Left ventricle myocardium superior (tissue), 1 donor: ENCODE results near the gene EEFSEC. TPM values are rescaled to one million over a fixed set of nuclear protein-coding genes. Genes with fewer than 3 reads are reported as not detected.

Experiments
- ATAC-seq: fragments of 200-7000 bp; cut with Tn5 transposase; one replicate; pipeline ENCODE4 v1.9.1; 2020; ENCODE audit warnings: mild to moderate bottlenecking, moderate library complexity
- DNase-seq: peaks from one replicate; pipeline ENCODE4 v3.0.0-alpha.2; 2020
- intact Hi-C: fragments of 100-400 bp; cut with micrococcal nuclease; formaldehyde crosslinking; loops from one replicate; pipeline ENCODE4 v1.11.0; 2022
- total RNA-seq: library from RNA; stranded (reverse); fragmentation: NEBNext Ultra II Directional; extraction: Animal tissue kit (Norgen Biotek cat#: 25700); gene quantifications from one replicate; pipeline ENCODE4 v1.2.1, GENCODE V29; 2021
- donor health status: DM: no; HTN: yes; CAD: no; lungs with severe emphysema.

EEFSEC gene
- total RNA-seq, 1 donor from 2014 or later: 17.1 TPM

DNA sequence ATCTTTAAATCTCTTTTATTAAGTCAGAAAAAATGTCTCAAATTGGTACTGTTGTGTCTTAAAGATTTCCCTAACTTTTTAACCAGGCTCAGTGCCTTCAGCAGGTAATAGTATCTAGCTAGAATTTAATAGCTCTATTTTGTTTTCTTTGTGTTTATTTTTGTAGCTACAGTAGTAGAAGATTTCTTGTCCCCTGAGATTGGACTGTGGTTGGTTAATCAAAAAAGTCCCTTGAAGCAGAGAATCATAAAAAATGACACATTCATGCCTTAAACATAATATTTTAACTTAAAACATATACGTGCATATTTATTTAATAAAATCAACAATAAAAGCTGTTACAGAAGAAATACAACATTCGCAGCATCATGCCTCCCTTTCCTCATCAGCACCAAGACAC lies 102.8 kb downstream of the EEFSEC start:
- no peak for DNase-seq
- ATAC-seq: no peak
- intact Hi-C loops: no loop called here

DNA sequence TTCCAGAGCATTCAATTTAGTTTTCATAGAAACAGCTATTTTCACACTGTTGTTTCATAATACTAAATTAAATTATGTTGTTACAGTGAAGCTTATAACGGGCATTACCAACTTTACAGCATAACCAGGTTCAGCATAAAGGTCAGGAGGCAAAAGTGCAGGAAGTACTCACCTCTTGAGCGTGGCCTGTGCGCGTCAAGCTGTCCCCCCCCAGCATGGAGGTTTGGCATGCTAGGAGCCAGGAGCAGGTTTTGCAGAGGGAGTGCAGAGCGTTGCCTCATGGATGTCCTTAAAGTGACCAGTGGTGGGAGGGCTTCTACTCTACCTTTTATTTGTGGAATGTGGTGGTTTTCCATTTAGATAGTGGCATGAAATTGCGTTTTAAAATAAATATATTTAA lies 104.4 kb downstream of the EEFSEC start:
- ATAC-seq: no peak
- intact Hi-C loops: no loop called here
- no peak for DNase-seq

DNA sequence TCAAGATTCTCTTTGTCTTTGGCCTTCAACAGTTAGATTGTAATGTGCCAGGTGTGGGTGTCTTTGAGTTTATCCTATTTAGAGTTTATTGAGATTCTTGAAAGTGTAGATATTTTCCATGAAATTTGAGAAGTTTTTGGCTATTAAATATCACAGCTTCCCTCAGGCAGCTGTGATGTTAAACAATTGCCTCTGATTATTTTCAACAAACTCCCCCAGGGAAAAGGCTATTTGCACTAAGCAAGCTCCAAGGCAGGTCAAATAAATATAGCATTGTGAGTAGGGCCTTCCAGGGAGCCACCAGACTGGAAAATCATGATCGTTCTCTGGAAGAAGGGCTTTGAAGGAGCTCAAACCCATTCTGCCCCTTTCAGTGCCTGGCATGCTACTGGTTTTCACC lies 107.0 kb downstream of the EEFSEC start:
- DNase-seq: no peak
- intact Hi-C loops: no loop called here
- no peak for ATAC-seq

DNA sequence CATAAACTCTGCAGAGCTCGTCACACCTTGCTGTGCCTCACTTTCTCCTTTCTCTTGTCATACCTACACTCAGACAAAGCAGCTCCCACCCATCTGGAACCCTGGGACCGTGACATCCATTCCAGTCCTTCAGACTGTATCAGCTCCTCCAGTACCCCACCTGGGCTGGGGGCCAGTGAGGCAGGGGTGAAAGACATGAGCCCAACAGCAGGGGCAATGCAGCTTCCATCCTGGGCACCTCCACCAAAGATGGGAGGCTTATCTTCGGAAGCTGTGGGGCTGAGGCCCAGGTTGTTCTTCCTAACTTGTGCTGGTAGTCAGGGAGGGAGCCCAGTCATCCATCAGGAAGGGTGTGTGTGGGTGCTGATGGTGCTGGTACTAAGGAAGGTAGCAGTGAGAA lies 109.2 kb downstream of the EEFSEC start:
- ATAC-seq: no peak
- no peak for DNase-seq
- intact Hi-C loops: no loop called here

DNA sequence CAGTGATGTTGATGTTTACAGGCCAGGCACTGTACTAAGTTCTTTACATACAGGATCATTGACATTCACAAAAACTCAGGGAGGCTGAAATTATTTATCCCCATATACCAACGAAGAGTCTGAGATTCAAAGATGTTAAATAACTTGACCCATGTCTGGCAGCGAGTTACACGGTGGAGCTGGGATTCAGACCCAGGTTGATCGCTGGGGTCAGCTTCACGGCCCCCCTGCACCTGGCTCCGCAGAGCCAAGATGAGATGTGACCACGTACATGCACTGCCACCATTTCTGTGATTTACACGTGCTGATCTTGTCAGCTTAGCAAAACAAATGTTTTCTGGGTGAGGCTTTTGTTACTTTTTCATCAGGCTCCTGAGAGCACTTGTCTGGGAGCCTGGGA lies 109.8 kb downstream of the EEFSEC start:
- intact Hi-C loops: no loop called here
- ATAC-seq: no peak
- no peak for DNase-seq

DNA sequence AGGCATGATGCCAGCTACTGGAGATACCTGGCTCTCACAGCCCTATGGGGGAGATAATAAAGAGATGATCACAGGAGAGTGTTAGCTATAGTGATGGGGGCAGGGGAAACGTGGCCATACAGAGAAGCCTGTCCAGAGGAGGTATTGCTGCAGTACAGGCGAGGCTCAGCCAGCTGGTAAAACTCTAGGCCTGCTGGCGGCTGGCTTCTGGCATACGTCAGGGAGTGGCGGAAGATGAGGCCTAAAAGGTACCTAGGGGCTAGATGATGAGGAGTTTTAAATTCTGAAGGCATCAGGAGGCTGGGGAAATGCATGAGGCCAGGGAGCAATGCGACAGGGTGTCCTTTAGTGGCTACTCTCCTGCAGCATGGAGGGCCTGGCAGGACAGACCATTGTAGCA lies 110.7 kb downstream of the EEFSEC start:
- intact Hi-C loops: no loop called here
- DNase-seq: no peak
- no peak for ATAC-seq

DNA sequence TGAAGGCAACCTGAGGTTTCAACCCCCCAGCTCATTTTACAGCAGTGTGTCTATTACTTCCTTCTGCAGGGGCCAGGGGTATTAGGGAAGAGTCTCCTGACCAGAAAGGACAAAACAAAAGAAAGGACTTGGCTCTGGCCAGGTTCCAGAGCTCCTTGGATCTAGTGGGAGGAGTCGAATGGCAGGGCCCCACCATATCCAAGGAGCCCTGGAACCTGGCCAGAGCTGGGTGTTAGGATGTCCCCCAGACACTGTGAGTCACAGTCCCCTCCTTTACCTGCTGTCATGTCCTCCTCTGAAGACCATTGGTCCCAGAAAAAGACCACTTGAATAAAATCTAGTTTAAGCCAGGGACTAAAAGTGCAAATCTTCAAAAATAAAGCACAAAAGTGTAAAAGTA lies 113.2 kb downstream of the EEFSEC start:
- intact Hi-C loops: no loop called here
- DNase-seq (peak; percentile 45), ATAC-seq (peak; percentile 47)

DNA sequence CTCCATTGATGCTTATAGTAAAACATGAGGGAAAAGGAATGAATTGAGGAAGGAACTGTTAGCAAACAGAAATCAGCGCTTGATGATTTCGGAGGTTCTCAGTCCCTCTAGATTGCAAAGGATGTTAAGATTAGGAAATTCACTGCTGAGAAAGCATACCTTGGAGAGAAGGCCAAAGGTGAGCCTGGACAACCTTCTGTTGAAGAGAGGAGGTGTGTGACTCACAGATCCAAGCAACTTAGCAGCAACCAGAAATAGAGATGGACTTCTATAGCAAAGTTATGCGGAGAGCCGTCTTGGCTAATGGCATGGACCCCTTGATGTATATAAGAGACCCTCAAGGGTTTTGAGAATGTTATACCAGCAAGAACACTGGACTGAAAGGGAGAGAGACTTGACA lies 114.3 kb downstream of the EEFSEC start:
- intact Hi-C loops: no loop called here
- no peak for DNase-seq
- no peak for ATAC-seq

DNA sequence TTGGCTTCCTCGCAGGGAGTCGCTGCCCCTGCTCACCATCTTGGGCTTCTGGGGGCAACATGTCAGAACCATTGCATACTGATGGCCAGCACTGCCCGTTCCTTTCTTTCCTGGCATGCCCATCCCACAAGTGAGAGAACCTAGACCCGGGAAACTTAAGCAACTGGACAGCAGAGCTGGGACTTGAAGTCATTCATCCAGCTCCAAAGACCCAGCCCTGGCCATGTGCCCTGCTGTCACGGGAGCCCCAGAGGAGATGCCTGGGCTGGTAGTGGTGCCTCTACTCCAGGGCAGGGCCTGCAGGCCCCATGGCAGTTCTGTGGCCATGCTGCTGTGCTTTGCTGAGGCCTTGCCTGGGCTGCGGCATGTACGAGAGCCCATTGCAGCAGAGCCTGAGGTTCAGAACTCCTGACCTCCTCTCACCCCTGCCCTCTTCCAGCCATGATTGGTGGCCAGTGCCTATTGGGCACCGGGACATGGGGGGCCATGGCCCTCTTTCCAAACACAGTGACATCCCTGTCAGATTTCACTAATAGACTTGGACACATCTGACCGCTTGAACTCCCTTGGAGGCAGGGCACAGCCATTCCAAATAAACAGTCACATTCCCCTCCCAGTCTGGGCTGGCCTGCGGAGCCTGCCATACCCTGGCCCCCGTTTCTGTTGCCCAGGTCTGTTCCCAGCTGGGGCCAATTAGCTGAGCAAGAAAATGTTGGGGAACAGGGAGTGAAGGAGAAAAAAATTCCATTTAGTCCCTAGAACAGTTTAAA lies 115.9 kb downstream of the EEFSEC start:
- intact Hi-C loops: no loop called here
- ATAC-seq (no peak), DNase-seq (no peak)

DNA sequence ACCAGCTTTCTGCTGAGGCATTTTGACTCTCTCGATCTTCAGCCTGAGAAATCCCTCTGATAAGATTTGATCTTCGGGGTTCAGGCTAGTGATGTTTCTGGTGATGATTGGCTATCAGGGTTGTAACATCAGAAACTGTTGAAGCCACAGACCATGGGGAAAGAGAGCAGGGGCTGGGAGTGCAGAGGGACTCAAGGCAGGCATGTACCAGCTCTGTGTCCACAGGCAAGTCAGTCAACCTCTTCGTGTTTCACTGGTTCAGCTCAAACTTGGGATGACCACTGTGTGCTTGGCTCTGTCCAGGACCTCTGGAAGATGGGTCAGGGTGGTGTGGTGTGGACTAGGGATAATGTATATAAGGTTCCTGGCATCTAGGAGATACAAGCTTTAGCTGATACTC lies 116.5 kb downstream of the EEFSEC start:
- intact Hi-C loops: no loop called here
- ATAC-seq (no peak), DNase-seq (no peak)

DNA sequence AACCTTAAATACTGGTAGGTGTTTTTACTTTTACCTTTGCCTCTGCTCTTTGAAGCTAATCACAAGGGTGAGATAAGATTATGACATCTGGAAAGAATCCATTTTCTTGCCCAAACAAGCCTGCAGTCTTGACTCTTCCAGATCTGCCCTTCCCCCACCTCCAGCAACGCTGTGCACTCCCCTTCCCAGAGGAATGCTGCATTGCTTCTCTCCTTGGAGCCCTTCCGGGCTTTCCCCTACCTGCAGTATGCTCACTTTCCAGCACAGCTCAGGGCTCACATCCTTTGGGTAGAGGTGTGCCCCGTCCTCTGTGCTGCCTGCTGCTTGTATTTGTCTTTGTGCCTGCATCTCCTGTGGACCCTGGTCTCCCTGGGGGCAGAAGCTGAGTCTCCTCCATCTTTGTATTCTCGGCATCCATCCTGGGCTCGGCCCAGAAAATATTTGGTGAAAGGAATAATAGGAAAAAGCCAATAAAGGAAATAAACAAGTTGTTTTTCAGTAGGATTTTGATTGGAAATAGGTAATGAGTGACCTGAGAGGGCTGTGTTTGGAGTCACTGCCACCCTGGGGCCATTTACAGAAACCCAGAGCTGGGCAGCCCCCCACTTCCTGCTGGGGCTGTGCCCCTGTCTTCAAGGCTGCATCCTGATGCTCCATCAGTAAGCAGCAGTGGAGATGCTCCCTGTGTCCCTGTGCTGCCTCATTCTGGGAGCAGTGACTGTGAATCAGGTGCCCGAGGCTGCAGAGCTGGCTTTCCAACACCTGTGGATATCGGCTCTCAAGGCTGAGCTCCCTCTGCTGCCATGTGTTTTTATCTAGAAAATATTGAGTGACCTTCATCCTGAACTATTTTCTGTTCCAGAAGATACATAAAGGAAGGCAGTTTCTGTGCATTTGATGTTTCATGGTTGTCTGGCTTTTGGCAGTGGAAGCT lies 117.5 kb downstream of the EEFSEC start:
- intact Hi-C loops: no loop called here
- ATAC-seq (no peak), DNase-seq (no peak)

DNA sequence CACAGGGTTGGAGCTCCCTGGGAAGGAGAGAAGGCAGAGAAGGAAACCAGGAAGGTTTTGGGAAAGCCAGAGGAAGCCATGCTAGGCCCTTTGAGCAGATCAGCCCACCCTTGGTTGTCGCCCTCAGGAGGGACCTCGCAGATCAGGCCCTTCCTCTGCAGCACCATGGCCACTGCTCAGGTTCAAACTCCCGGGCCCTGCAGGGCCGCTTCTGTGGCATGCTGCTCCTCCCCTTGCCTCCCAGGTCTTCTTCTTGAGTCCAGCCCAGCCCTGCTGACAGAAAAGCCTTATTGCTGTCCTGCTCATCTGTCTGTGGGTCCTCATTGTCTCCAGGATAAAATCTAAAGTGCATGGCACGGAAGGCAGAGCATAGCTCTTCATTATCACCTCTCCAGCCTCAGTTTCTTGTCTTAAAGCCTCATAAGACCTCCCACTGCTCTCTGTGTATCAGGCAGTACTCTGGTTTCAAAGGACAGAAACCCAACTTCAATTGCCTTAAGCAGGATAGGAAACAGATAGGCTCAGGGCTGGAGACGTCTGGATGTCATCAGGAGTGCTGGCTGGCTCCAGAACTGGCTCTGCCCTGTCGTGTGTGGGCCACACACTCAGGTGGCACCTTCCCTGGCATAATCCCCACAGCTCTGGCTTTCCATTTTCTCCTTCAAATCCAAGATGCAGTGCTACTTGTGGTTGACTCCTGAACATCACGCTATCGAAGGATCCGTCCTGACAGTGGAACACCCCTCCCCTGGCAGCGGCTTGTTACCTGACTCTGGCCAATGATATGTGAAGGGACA lies 118.5 kb downstream of the EEFSEC start:
- intact Hi-C loops: no loop called here
- no peak for ATAC-seq

DNA sequence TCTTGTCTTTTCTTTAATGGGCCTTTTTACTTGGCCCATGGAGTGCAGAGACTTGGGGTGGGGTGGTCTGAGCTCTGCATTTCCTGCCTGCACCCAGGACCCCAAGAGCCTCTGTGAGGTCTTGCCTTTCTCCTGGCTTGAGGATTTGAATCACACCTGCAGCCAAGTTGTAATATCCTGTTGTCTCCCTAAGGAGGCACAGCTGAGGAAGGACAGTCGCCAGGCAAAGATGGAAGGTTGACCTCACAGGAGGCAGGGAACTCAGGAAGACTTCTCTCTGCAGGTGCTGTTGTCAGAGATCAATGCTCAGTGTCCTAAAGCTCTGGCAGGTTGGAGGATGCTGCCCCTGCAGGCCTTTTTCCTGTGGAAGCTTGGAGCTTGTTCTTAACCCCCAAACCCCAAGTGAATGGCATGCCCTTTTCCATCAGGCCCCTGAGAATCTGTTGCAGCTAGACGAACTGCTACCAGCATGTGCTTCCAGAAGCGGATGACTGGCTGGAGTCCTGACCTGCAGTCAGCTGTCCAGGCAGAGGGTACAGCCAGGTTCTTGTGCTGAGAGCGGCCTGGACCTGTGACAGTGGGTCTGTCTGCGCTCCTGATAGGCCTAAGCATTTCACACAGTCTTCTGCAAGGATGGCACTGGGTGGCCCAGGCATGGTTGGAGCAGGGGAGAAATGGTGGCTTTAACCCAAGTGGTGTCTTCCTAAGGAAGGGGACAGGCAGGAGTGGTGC lies 120.0 kb downstream of the EEFSEC start:
- peak; percentile 73 for DNase-seq
- intact Hi-C loops: no loop called here
- ATAC-seq: peak; percentile 92

More for the DNA sequence above, 118.5 kb downstream of the EEFSEC start:
- no peak for DNase-seq

DNA sequence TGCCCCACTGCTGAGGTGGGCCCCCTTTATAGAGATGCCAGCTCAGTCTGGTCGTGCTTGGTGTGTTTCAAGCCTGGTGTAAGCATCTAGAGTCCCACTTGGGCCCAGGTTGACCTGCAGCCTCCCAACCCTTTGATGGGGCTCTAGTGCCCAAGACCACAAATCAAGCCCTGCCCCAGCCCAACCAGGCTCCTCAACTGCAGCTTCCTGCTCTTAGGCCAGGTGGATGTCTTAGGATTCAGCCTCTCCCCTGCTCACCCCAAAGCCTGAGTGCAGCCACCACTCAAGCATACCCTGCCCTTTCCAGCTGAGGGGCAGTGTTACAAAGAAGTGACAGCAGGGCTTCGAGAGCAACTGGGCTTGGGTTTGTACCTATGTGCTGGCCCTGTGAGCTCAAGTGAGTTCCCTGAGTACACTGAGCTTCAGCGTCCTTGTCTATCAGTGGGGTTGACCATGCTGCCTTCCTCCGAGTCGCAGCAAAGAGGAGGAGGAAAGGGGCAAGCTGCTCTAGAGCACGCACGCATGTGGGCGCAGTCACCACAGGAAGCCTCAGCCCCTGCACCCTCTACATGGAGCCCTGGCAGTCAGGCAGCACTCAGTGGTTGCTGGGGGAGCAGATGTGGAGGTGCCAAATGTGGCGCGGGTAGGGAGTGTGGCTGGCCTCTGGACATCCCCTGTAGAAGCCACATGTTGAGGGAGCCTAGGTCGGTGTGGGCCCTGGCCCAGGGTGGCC lies 120.7 kb downstream of the EEFSEC start:
- ATAC-seq (no peak), DNase-seq (no peak)
- intact Hi-C loops: no loop called here

DNA sequence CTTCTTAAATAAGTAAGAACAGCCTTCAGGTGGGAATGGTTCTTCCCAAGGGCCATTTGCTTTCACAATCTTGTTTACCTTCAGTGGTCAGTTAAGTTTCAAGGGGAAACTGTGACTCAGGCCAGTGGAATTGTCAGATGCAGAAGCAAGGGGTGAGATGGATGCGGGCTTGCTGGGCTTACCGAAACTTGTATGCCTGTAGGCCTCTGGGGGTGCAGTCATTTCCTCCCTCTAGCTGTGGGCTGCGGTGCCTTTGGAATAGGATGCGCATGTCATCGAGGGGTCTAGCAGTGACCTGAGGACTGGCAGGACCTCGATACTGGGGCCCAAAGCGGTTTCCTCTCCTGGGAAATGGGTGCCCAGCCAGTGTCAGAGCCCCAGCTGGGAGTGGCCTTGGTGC lies 121.6 kb downstream of the EEFSEC start:
- DNase-seq (no peak), ATAC-seq (no peak)
- intact Hi-C loops: no loop called here

DNA sequence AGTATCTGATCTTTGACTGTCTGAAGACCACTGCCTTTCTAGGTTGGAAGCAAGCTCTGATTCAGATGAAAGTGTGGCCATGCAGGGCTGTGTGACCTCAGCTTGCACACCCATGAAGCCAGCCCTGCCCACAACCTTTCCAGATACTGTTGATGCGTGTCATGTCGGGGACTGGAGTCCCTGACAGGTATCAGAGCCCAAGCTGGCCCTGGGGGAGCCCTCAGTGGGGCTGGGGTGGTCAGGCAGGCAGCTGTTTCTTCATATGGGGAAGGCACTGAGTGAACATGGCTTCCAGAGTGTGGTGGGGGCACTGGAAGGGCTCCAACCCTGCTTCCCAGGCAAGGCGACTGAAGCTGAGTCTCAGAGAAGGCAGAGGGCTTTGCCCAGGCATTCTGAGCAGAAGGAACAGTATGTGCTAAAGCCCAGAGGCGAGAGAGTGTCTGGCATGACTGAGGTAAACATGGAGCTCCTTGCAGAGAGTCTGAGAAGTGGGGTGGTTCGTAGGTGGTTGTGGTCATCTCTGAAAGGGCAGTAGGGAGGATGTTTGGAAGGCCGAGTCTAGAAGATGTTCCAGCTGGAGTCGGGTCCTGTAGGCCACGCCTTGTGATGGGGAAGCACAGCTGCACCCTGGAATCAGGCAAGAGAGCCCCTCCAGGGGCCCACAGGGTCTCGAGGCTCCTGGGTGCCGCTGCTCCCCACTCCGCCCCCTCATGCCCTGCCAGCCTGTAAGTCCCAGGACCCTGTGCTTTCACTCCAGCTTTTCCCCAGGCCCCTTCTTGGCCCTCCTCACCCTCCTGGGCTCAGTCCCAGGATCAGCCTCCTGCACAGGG lies 122.2 kb downstream of the EEFSEC start:
- ATAC-seq: no peak
- intact Hi-C loops: no loop called here

DNA sequence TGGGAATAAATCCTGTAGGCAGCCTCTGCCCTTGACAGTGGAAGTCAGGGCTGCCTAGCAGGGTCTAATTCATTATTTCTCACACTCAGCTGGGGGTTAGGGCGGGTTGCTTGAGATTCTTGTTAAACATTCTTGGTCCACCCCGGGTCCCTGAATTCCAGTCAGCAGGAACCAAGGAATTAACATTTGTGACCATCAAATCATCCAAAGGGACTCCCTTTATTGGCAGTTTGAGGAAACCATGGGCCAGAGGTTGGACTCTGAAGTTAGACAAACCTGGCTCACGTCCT lies 122.8 kb downstream of the EEFSEC start:
- DNase-seq (no peak), ATAC-seq (no peak)
- intact Hi-C loops: no loop called here

More for the DNA sequence above, 122.2 kb downstream of the EEFSEC start:
- no peak for DNase-seq
